K562 (cell line): ENCODE measurements around the gene TRIM14. TPM values are rescaled to one million over a fixed set of nuclear protein-coding genes. Genes with fewer than 3 reads are reported as not detected.
A peak's percentile ranks its signal among the peaks of the same experiment; 100 is the strongest.
"Not testable (repeated sequence)": the region's sequence is repeated elsewhere in the genome, so short reads cannot be mapped to it uniquely, and the experiment has no call there.

ENCODE experiments used
- ATAC-seq: fragments of 200-7000 bp; cut with Tn5 transposase; 3 replicates; pipeline ENCODE4 v1.9.1; 2020; ENCODE audit warnings: moderate library complexity
- BruUV-seq: library from RNA; stranded (reverse); fragments of 400-500 nt; replicated peaks from 2 replicates; lab custom pipeline; 2021; lab: Mats Ljungman, UMichigan
- CTCF ChIA-PET: fragments of 300-600 bp; formaldehyde crosslinking; extraction: SDS; loops from one replicate; lab custom pipeline; 2021; ENCODE audit warnings: low intra/inter-chr PET ratio; lab: Yijun Ruan, JAX
- POLR2A ChIA-PET: fragments of 300-600, 350-650 bp; sonication (Branson Sonifier 250); formaldehyde crosslinking; extraction: SDS; loops from one replicate; lab custom pipeline; 2021; ENCODE audit warnings: antibody characterized with exemption, inconsistent platforms; lab: Yijun Ruan, JAX
- DNase-seq, 4 experiments: peaks; one replicate each; pipeline versions ENCODE4 v3.0.0 to v3.0.0-alpha.2; 2011 to 2018; ENCODE audit warnings: low spot score in 3 of 4, mixed read lengths in 3 of 4; ENCODE audit errors: extremely low read depth in 1 of 4
- FAIRE-seq: peaks from 2 replicates; lab custom pipeline; 2011; peaks lifted over from hg19 to GRCh38; lab: Jason Lieb, UNC
- H2AFZ ChIP-seq: 2 replicates; pipeline ENCODE4 v1.6.0; 2011; ENCODE audit warnings: low read depth, low read length, control low read depth, inconsistent platforms
- H3K27ac ChIP-seq: fragments of 200-600 bp; 3 replicates; pipeline ENCODE4 v1.8.0; 2011; ENCODE audit warnings: low read depth, mild to moderate bottlenecking, control low read depth, inconsistent platforms, low read length, moderate library complexity, mixed read lengths; ENCODE audit errors: extremely low read depth
- H3K27me3 ChIP-seq, 2 experiments: fragments of 300-600 bp in 1 of 2; 2 replicates in 1 of 2; 3 replicates in 1 of 2; pipeline versions ENCODE4 v1.6.0 to v1.8.0; 2011; ENCODE audit warnings: inconsistent platforms in 2 of 2, low read length in 2 of 2, mild to moderate bottlenecking in 1 of 2, mixed read lengths in 1 of 2, moderate library complexity in 1 of 2; ENCODE audit not compliant: control insufficient read depth in 2 of 2, insufficient read depth in 2 of 2
- H3K36me3 ChIP-seq: fragments of 300-600 bp; 3 replicates; pipeline ENCODE4 v1.8.0; 2011; ENCODE audit warnings: mild to moderate bottlenecking, low read length, inconsistent platforms; ENCODE audit not compliant: control insufficient read depth, insufficient read depth
- H3K4me1 ChIP-seq, 2 experiments: fragments of 200-600 bp in 1 of 2; replicated peaks in 1 of 2; 2 replicates in 1 of 2; 3 replicates in 1 of 2; pipeline versions ENCODE4 v1.5.1 to v1.8.0; 2011; ENCODE audit warnings: inconsistent platforms in 2 of 2, low read length in 2 of 2, mild to moderate bottlenecking in 1 of 2, mixed read lengths in 1 of 2, moderate library complexity in 1 of 2; ENCODE audit not compliant: control insufficient read depth in 2 of 2, insufficient read depth in 2 of 2
- H3K4me2 ChIP-seq: 2 replicates; pipeline ENCODE4 v1.6.1; 2011; ENCODE audit warnings: low read length, control low read depth, inconsistent platforms, mixed read lengths; ENCODE audit not compliant: insufficient read depth
- H3K4me3 ChIP-seq: fragments of 200-600 bp; sonication (generic), shearing (Covaris generic); 2 replicates; pipeline ENCODE4 v1.5.1; 2016; ENCODE audit warnings: control low read depth, inconsistent platforms
- H3K79me2 ChIP-seq: fragments of 200-600 bp; 3 replicates; pipeline ENCODE4 v1.8.0; 2011; ENCODE audit warnings: low read length, inconsistent platforms; ENCODE audit not compliant: control insufficient read depth, insufficient read depth
- H3K9ac ChIP-seq, 2 experiments: 2 replicates each; pipeline versions ENCODE4 v1.6.0 to v1.6.1; 2011; ENCODE audit warnings: low read depth in 2 of 2, low read length in 2 of 2, control low read depth in 1 of 2, inconsistent platforms in 1 of 2, mild to moderate bottlenecking in 1 of 2, mixed read lengths in 1 of 2; ENCODE audit not compliant: insufficient read depth in 1 of 2
- H3K9me1 ChIP-seq: one replicate; pipeline ENCODE4 v1.6.0; 2011; ENCODE audit warnings: inconsistent platforms, mild to moderate bottlenecking, low read length, moderate library complexity; ENCODE audit not compliant: control insufficient read depth, insufficient read depth
- H3K9me3 ChIP-seq: replicated peaks from 2 replicates; pipeline ENCODE4 v1.5.1; 2011; ENCODE audit warnings: low read depth, low read length, inconsistent platforms; ENCODE audit not compliant: control insufficient read depth, insufficient read depth
- H4K20me1 ChIP-seq: replicated peaks from 2 replicates; pipeline ENCODE4 v1.6.1; 2011; ENCODE audit warnings: low read length, inconsistent platforms, mixed read lengths; ENCODE audit not compliant: control insufficient read depth, insufficient read depth
- C11orf30 ChIP-seq: fragments of 450-650 bp; IDR thresholded peaks from 2 replicates; pipeline ENCODE4 v1.6.1; 2016; ENCODE audit warnings: low read depth, mild to moderate bottlenecking
- HDAC1 ChIP-seq, 2 experiments: fragments of 450-650 bp; IDR thresholded peaks; 2 replicates each; pipeline ENCODE4 v1.6.1; 2016 to 2017; ENCODE audit warnings: inconsistent platforms in 1 of 2, mild to moderate bottlenecking in 1 of 2, moderate library complexity in 1 of 2
- HNRNPL ChIP-seq: fragments of 200-400 bp; formaldehyde crosslinking; IDR thresholded peaks from 2 replicates; pipeline ENCODE4 v1.6.1; 2017; ENCODE audit warnings: low read depth, mild to moderate bottlenecking, low read length
- LEF1 ChIP-seq: fragments of 450-650 bp; IDR thresholded peaks from 2 replicates; pipeline ENCODE4 v1.6.1; 2016; ENCODE audit warnings: mild to moderate bottlenecking
- MAFF ChIP-seq: IDR thresholded peaks from 2 replicates; pipeline ENCODE4 v1.6.1; 2012; ENCODE audit warnings: low read length, improper control_type of control experiment
- MAFG ChIP-seq: fragments of 450-650 bp; conservative IDR thresholded peaks from 2 replicates; pipeline ENCODE4 v1.6.1; 2016; ENCODE audit warnings: missing genetic modification characterization, missing compliant biosample characterization
- MAFK ChIP-seq: IDR thresholded peaks from 2 replicates; pipeline ENCODE4 v1.6.1; 2011; ENCODE audit warnings: low read length, improper control_type of control experiment
- NFE2L1 ChIP-seq: fragments of 450-650 bp; IDR thresholded peaks from 2 replicates; pipeline ENCODE4 v1.6.1; 2016; ENCODE audit warnings: missing genetic modification characterization, low read depth, mild to moderate bottlenecking, missing compliant biosample characterization, moderate library complexity, borderline replicate concordance
- PPARD ChIP-seq: fragments of 250-450 bp; sonication (Bioruptor Pico); IDR thresholded peaks from 2 replicates; pipeline ENCODE4 v1.8.0; 2022; ENCODE audit warnings: inconsistent platforms, mild to moderate bottlenecking, moderate library complexity
- PYGO2 ChIP-seq: fragments of 450-650 bp; IDR thresholded peaks from 2 replicates; pipeline ENCODE4 v1.6.1; 2016; ENCODE audit warnings: mild to moderate bottlenecking, missing genetic modification characterization, moderate library complexity, missing compliant biosample characterization
- SAFB ChIP-seq: fragments of 200-400 bp; formaldehyde crosslinking; IDR thresholded peaks from 2 replicates; pipeline ENCODE4 v1.6.1; 2017; ENCODE audit warnings: low read depth, low read length, borderline replicate concordance
- SMARCE1 ChIP-seq: fragments of 450-650 bp; IDR thresholded peaks from 2 replicates; pipeline ENCODE4 v1.7.1; 2016; ENCODE audit warnings: mild to moderate bottlenecking
- SNAPC5 ChIP-seq: fragments of 250-450 bp; sonication (Bioruptor Pico); IDR thresholded peaks from 2 replicates; pipeline ENCODE4 v1.8.0; 2021; ENCODE audit warnings: moderate library complexity, mild to moderate bottlenecking, inconsistent platforms
- TAF7 ChIP-seq: fragments of 450-650 bp; IDR thresholded peaks from 2 replicates; pipeline ENCODE4 v1.6.1; 2016; ENCODE audit warnings: missing genetic modification characterization, missing compliant biosample characterization
- TBP ChIP-seq: optimal IDR thresholded peaks from 2 replicates; pipeline ENCODE3; 2011; ENCODE audit warnings: low read depth, low read length, improper control_type of control experiment
- ZKSCAN1 ChIP-seq: fragments of 150-350 bp; IDR thresholded peaks from 2 replicates; pipeline ENCODE4 v1.6.1; 2016; ENCODE audit warnings: low read depth, low read length
- ZNF316 ChIP-seq: fragments of 450-650 bp; IDR thresholded peaks from 2 replicates; pipeline ENCODE4 v1.6.1; 2016
- WGBS: fragments of 100-300 bp; shearing (Covaris generic); methylation state at CpG from one replicate; pipeline ENCODE4 v1.1.6; 2016; ENCODE audit warnings: low coverage, mixed read lengths; ENCODE audit not compliant: insufficient coverage; ENCODE audit errors: missing lambda C conversion rate; 5-methylcytosine and 5-hydroxymethylcytosine counted together
- in situ Hi-C: fragments of 300-500 bp; cut with MboI; formaldehyde crosslinking; loops from 4 replicates; pipeline ENCODE4 v1.15.0; 2018; ENCODE audit warnings: inconsistent platforms, mixed read lengths
- intact Hi-C: fragments of 100-400 bp; cut with micrococcal nuclease; formaldehyde crosslinking; loops from 2 replicates; pipeline ENCODE4 v1.14.2; 2022
- polyA plus RNA-seq, 8 experiments: library from polyadenylated mRNA; depleted of rRNA in 4 of 8; stranded (reverse) in 5 of 8; unstranded in 3 of 8; fragments of >200 nt; fragmentation: Nextera tagmentation in 2 of 8; fragmentation: Illumina TruSeq in 1 of 8; extraction: Ambion mirVana in 2 of 8; extraction: Trizol in 1 of 8; gene quantifications; 2 replicates each; pipeline versions ENCODE4 v1.2.1 to v1.2.3, GENCODE V29; 2011 to 2014; ENCODE audit warnings: inconsistent platforms in 1 of 8, missing spikeins in 1 of 8
- total RNA-seq, 7 experiments: library from RNA; depleted of rRNA in 6 of 7; stranded (reverse); fragments of >200 nt in 6 of 7; fragmentation: Illumina TruSeq in 2 of 7; extraction: Trizol in 2 of 7; gene quantifications; 2 replicates each; pipeline versions ENCODE4 v1.2.1 to v1.2.3, GENCODE V29; 2011 to 2021; ENCODE audit warnings: low replicate concordance in 1 of 7

The TRIM14 gene
- total and polyA plus RNA-seq, 9 of the 15 experiments (the other 6 are each of a cell fraction or from before 2014, with no cell fraction given) = 7.6 to 41.0 (median 17.9) TPM

GRCh38 chr9:98078895-98079294, 40.1 kb downstream of the TRIM14 start:
- in situ Hi-C loops = no loop called here
- ChIA-PET CTCF (no interaction called here), POLR2A (interaction anchor here (0.6 to 1.3 kb wide), 3 partner anchors 10 to 325 kb away, joined by 3 to 4 read pairs (median 3); no protein-coding TSS in a partner anchor)
- H3K9me1 ChIP-seq = no peaks in the 10 kb centered on the region
- DNase-seq (no peak), ATAC-seq (no peak), FAIRE-seq (no peak)
- 0 out of 2 replicates have a peak, but pooled peaks cover 6% of the 10 kb centered on the region for H4K20me1 ChIP-seq
- peaks cover 85% of the 10 kb centered on the region for H3K36me3 ChIP-seq
- peaks cover 22% of the 10 kb centered on the region for H3K79me2 ChIP-seq
- no peaks in the 10 kb centered on the region for H3K27me3 ChIP-seq
- H2AFZ ChIP-seq = no peak overlapping the region
- no TSS peak for BruUV-seq
- H3K9ac ChIP-seq = no peak overlapping the region
- no peak for TF ChIP-seq SAFB
- TF ChIP-seq C11orf30 = peak; percentile 68
- TF ChIP-seq ZNF316 = peak; percentile 87
- TF ChIP-seq MAFK = peak; percentile 13; the same call in 1 of the 2 replicates
- TF ChIP-seq TAF7 (tag) = no peak
- no peak for TF ChIP-seq HDAC1 (IDR thresholded peaks at IDR 0.05)
- no peak for TF ChIP-seq ZKSCAN1
- peak; percentile 40; the same call in 1 of the 2 replicates for TF ChIP-seq MAFG (tag)
- no peak for TF ChIP-seq LEF1
- no peak for TF ChIP-seq NFE2L1
- TF ChIP-seq SNAPC5 (CRISPR knock-in tag) = no peak
- TF ChIP-seq TBP = no peak
- no peak for TF ChIP-seq PYGO2 (tag)
- no peak for TF ChIP-seq PPARD (CRISPR knock-in tag)
- no peak for TF ChIP-seq SMARCE1
- no peak for TF ChIP-seq HNRNPL
- TF ChIP-seq MAFF = peak; percentile 53; the same call in 1 of the 2 replicates
- H3K4me1 ChIP-seq = peaks cover 7 to 10% of the 10 kb centered on the region in 2 experiments; a peak in 4 of 5 replicates
- intact Hi-C loops = no loop called here
- 66% methylated on average over 5 of the region's 5 CpGs for WGBS
- H3K9me3 ChIP-seq = no peaks in the 10 kb centered on the region
- no peak overlapping the region for H3K4me3 ChIP-seq
- H3K4me2 ChIP-seq = no peak overlapping the region
- no peak overlapping the region for H3K27ac ChIP-seq

- ATAC-seq, in situ Hi-C loops, H2AFZ ChIP-seq, H3K9ac ChIP-seq, FAIRE-seq, BruUV-seq, H3K4me2 ChIP-seq, H3K9me3 ChIP-seq, H3K9me1 ChIP-seq, H3K27ac ChIP-seq, intact Hi-C loops, H4K20me1 ChIP-seq, H3K27me3 ChIP-seq, H3K4me3 ChIP-seq, H3K4me1 ChIP-seq, DNase-seq: not testable (repeated sequence)
- ChIA-PET CTCF (interaction anchor here (0.5 kb wide), 1 partner anchor 129 kb away, joined by 6 read pairs; no protein-coding TSS in a partner anchor), POLR2A (interaction anchor here (1.3 kb wide), 1 partner anchor 10 kb away, joined by 6 read pairs; no protein-coding TSS in a partner anchor)
- Histone ChIP-seq H3K79me2 (peaks cover 30% of the 10 kb centered on the region), H3K36me3 (peaks cover 71% of the 10 kb centered on the region)
- 86% methylated on average over 8 of the region's 8 CpGs for WGBS
Measured at GRCh38 chr9:98076514-98076890, 42.5 kb downstream of the TRIM14 start.
